Limb (tissue), 2 donors: ENCODE results near the gene FAM53A.
A peak's percentile ranks its signal among the peaks of the same experiment; 100 is the strongest.

Experiments used
- DNase-seq, 2 donors: peaks; one replicate each; pipeline ENCODE4 v3.0.0-alpha.2; 2016; ENCODE audit errors: extremely low spot score in 2 of 2

Gene FAM53A

GRCh38 chr4:1593881-1594345 lies 90.2 kb downstream of the FAM53A start:
- DNase-seq: peak in 1 of 2 donors; percentile 26

GRCh38 chr4:1593458-1593857 lies 90.7 kb downstream of the FAM53A start:
- DNase-seq: peak in 1 of 2 donors; percentile 29

GRCh38 chr4:1592709-1593417 lies 91.2 kb downstream of the FAM53A start:
- peak in 1 of 2 donors; percentile 17 for DNase-seq

GRCh38 chr4:1592068-1592708 lies 91.9 kb downstream of the FAM53A start:
- DNase-seq: no peak

- DNase-seq: no peak
Observed at GRCh38 chr4:1591107-1591506, 93.0 kb downstream of the FAM53A start.

GRCh38 chr4:1590244-1590643 lies 93.9 kb downstream of the FAM53A start:
- DNase-seq: no peak
